Karpas-422 (cell line): ENCODE measurements around the gene PCDHA1. TPM values are rescaled to one million over a fixed set of nuclear protein-coding genes. Genes with fewer than 3 reads are reported as not detected.
"Not testable (repeated sequence)": the region's sequence is repeated elsewhere in the genome, so short reads cannot be mapped to it uniquely, and the experiment has no call there.

Experiments
- DNase-seq: peaks from one replicate; pipeline ENCODE4 v3.0.0-alpha.2; 2015
- H2AFZ ChIP-seq: fragments of 200-600 bp; sonication (generic); 2 replicates; pipeline ENCODE4 v1.6.1; 2014; ENCODE audit warnings: antibody characterized with exemption, low read length, mixed read lengths
- H3K27ac ChIP-seq: fragments of 200-600 bp; sonication (generic); 2 replicates; pipeline ENCODE4 v1.5.1; 2014; ENCODE audit warnings: mild to moderate bottlenecking, low read length, moderate library complexity
- H3K27me3 ChIP-seq: fragments of 200-600 bp; sonication (generic); 2 replicates; pipeline ENCODE4 v1.6.1; 2014; ENCODE audit warnings: low read length, mixed read lengths
- H3K36me3 ChIP-seq: fragments of 200-600 bp; sonication (generic); 2 replicates; pipeline ENCODE4 v1.6.1; 2014; ENCODE audit warnings: low read length, mixed read lengths; ENCODE audit not compliant: insufficient read depth
- H3K4me1 ChIP-seq: fragments of 200-600 bp; sonication (generic); 2 replicates; pipeline ENCODE4 v1.6.1; 2014; ENCODE audit warnings: mild to moderate bottlenecking, low read length, mixed read lengths
- H3K4me2 ChIP-seq: fragments of 200-600 bp; sonication (generic); 2 replicates; pipeline ENCODE4 v1.6.1; 2014; ENCODE audit warnings: low read length, low read depth, mild to moderate bottlenecking; ENCODE audit not compliant: poor library complexity, severe bottlenecking
- H3K4me3 ChIP-seq: fragments of 200-600 bp; sonication (generic); 2 replicates; pipeline ENCODE4 v1.5.1; 2014; ENCODE audit warnings: mild to moderate bottlenecking, antibody characterized with exemption, low read length, mixed read lengths
- H3K79me2 ChIP-seq: fragments of 200-600 bp; sonication (generic); 2 replicates; pipeline ENCODE4 v1.6.1; 2014; ENCODE audit warnings: mild to moderate bottlenecking, low read length, mixed read lengths
- H3K9ac ChIP-seq: fragments of 200-600 bp; sonication (generic); 2 replicates; pipeline ENCODE4 v1.6.0; 2014; ENCODE audit warnings: low read length
- H3K9me2 ChIP-seq: fragments of 200-600 bp; sonication (generic), shearing (Covaris generic); replicated peaks from 2 replicates; pipeline ENCODE4 v1.6.0; 2014; ENCODE audit warnings: mild to moderate bottlenecking, low read length, moderate library complexity; ENCODE audit not compliant: insufficient read depth
- H3K9me3 ChIP-seq: fragments of 300-700, 200-600 bp; sonication (generic); 2 replicates; pipeline ENCODE4 v1.6.1; 2014; ENCODE audit warnings: low read length, mixed read lengths
- H4K20me1 ChIP-seq: fragments of 200-600 bp; sonication (generic); 2 replicates; pipeline ENCODE4 v1.6.1; 2014; ENCODE audit warnings: mild to moderate bottlenecking, antibody characterized with exemption, low read length, low read depth; ENCODE audit not compliant: insufficient read depth
- total RNA-seq: library from RNA; depleted of rRNA; stranded (reverse); fragments of >200 nt; shearing (Covaris generic); gene quantifications from 2 replicates; pipeline ENCODE4 v1.2.3, GENCODE V29; 2014; ENCODE audit warnings: low replicate concordance

PCDHA1 gene
- total RNA-seq, 1 experiment from 2014 or later = not detected

GRCh38 chr5:140802381-140802780 lies 16.4 kb downstream of the PCDHA1 start:
- not testable (repeated sequence) for H3K4me3 ChIP-seq, H3K9me2 ChIP-seq, H3K4me1 ChIP-seq, H4K20me1 ChIP-seq, H3K9ac ChIP-seq, H2AFZ ChIP-seq, H3K36me3 ChIP-seq, H3K4me2 ChIP-seq, H3K79me2 ChIP-seq, H3K9me3 ChIP-seq, H3K27me3 ChIP-seq, H3K27ac ChIP-seq, DNase-seq

DNA sequence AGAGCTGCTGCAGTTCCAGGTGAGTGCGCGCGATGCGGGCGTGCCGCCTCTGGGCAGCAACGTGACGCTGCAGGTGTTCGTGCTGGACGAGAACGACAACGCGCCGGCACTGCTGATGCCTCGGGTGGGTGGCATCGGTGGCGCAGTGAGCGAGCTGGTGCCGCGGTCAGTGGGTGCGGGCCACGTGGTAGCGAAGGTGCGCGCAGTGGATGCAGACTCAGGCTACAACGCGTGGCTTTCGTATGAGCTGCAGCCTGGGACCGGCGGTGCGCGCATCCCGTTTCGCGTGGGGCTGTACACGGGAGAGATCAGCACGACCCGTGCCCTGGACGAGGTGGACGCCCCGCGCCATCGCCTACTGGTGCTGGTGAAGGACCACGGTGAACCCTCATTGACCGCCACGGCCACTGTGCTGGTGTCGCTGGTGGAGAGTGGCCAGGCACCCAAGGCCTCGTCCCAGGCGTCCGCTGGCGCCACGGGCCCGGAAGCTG lies 16.9 kb downstream of the PCDHA1 start:
- H3K79me2 ChIP-seq = no peaks in the 10 kb centered on the region
- H3K36me3 ChIP-seq = no peaks in the 10 kb centered on the region
- H3K27ac ChIP-seq = no peak overlapping the region
- H3K9ac ChIP-seq = no peak overlapping the region
- H3K4me1 ChIP-seq = no peaks in the 10 kb centered on the region
- no peak overlapping the region for H3K4me2 ChIP-seq
- no peaks in the 10 kb centered on the region for H3K9me2 ChIP-seq
- H4K20me1 ChIP-seq = no peaks in the 10 kb centered on the region
- DNase-seq = no peak
- no peak overlapping the region for H2AFZ ChIP-seq
- no peaks in the 10 kb centered on the region for H3K27me3 ChIP-seq
- H3K4me3 ChIP-seq = no peak overlapping the region
- H3K9me3 ChIP-seq = no peaks in the 10 kb centered on the region

- H3K4me3 ChIP-seq = no peak within 1 kb of the TSS
- no peak within 1 kb of the TSS for H3K4me2 ChIP-seq
- no peak for DNase-seq
- no peaks in the 10 kb centered on the region for H3K4me1 ChIP-seq
- no peaks in the 10 kb centered on the region for H3K79me2 ChIP-seq
- H3K9ac ChIP-seq = no peak within 1 kb of the TSS
- no peak within 1 kb of the TSS for H3K27ac ChIP-seq
- H3K36me3 ChIP-seq = no peaks in the 10 kb centered on the region
- no peaks in the 10 kb centered on the region for H3K9me2 ChIP-seq
- H4K20me1 ChIP-seq = no peaks in the 10 kb centered on the region
- no peaks in the 10 kb centered on the region for H3K27me3 ChIP-seq
- H3K9me3 ChIP-seq = no peaks in the 10 kb centered on the region
- H2AFZ ChIP-seq = no peak within 1 kb of the TSS
Observed at GRCh38 chr5:140806834-140807775, 21.2 kb downstream of the PCDHA1 start, which contains the start of gene PCDHA4. TSS of gene PCDHA4 (plus strand) at chr5:140807068.

DNA sequence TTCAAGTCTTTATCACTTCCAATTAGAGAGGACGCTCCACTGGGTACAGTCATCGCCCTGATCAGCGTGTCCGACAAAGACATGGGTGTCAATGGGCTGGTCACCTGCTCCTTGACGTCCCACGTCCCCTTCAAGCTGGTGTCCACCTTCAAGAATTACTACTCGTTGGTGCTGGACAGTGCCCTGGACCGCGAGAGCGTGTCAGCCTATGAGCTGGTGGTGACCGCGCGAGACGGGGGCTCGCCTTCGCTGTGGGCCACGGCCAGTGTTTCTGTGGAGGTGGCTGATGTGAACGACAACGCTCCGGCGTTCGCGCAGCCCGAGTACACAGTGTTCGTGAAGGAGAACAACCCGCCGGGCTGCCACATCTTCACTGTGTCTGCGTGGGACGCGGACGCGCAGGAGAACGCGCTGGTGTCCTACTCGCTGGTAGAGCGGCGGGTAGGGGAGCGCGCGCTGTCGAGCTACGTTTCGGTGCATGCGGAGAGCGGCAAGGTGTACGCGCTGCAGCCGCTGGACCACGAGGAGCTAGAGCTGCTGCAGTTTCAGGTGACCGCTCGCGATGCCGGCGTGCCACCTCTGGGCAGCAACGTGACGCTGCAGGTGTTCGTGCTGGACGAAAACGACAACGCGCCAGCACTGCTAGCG lies 22.4 kb downstream of the PCDHA1 start:
- H3K79me2 ChIP-seq, H3K4me1 ChIP-seq, H3K36me3 ChIP-seq, DNase-seq, H3K4me2 ChIP-seq, H3K9me3 ChIP-seq, H3K27ac ChIP-seq, H3K9me2 ChIP-seq, H2AFZ ChIP-seq, H3K4me3 ChIP-seq, H3K27me3 ChIP-seq, H4K20me1 ChIP-seq, H3K9ac ChIP-seq: not testable (repeated sequence)

DNA sequence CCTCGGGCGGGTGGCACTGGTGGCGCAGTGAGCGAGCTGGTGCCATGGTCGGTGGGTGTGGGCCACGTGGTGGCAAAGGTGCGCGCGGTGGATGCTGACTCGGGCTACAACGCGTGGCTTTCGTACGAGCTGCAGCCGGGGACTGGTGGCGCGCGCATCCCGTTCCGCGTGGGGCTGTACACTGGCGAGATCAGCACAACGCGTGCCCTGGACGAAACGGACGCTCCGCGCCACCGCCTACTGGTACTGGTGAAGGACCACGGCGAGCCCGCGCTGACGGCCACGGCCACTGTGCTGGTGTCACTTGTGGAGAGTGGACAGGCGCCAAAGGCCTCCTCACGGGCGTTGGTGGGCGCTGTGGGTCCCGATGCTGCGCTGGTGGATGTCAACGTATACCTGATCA lies 22.9 kb downstream of the PCDHA1 start:
- Histone ChIP-seq H3K9me3 (no peaks in the 10 kb centered on the region), H3K27me3 (no peaks in the 10 kb centered on the region), H3K9ac (no peak overlapping the region), H2AFZ (no peak overlapping the region), H3K79me2 (no peaks in the 10 kb centered on the region), H3K9me2 (no peaks in the 10 kb centered on the region), H3K36me3 (no peaks in the 10 kb centered on the region), H4K20me1 (no peaks in the 10 kb centered on the region), H3K4me1 (no peaks in the 10 kb centered on the region), H3K27ac (no peak overlapping the region), H3K4me2 (no peak overlapping the region), H3K4me3 (no peak overlapping the region)
- DNase-seq = no peak

- H3K36me3 ChIP-seq = no peaks in the 10 kb centered on the region
- no peak within 1 kb of the TSS for H2AFZ ChIP-seq
- no peaks in the 10 kb centered on the region for H3K79me2 ChIP-seq
- DNase-seq = no peak
- no peaks in the 10 kb centered on the region for H3K9me3 ChIP-seq
- no peaks in the 10 kb centered on the region for H4K20me1 ChIP-seq
- no peak within 1 kb of the TSS for H3K27ac ChIP-seq
- no peak within 1 kb of the TSS for H3K4me2 ChIP-seq
- H3K9ac ChIP-seq = no peak within 1 kb of the TSS
- H3K4me3 ChIP-seq = no peak within 1 kb of the TSS
- no peaks in the 10 kb centered on the region for H3K9me2 ChIP-seq
- H3K27me3 ChIP-seq = no peaks in the 10 kb centered on the region
- no peaks in the 10 kb centered on the region for H3K4me1 ChIP-seq
Observed at GRCh38 chr5:140821375-140822280, 35.7 kb downstream of the PCDHA1 start, which contains the start of gene PCDHA5. TSS of gene PCDHA5 (plus strand) at chr5:140821613.

GRCh38 chr5:140822281-140822629 lies 36.3 kb downstream of the PCDHA1 start:
- Histone ChIP-seq H3K4me1 (no peaks in the 10 kb centered on the region), H3K4me2 (no peak overlapping the region), H3K9me2 (no peaks in the 10 kb centered on the region), H4K20me1 (no peaks in the 10 kb centered on the region), H3K9me3 (no peaks in the 10 kb centered on the region), H3K27me3 (no peaks in the 10 kb centered on the region), H3K36me3 (no peaks in the 10 kb centered on the region), H3K4me3 (no peak overlapping the region), H3K79me2 (no peaks in the 10 kb centered on the region), H3K27ac (no peak overlapping the region), H2AFZ (no peak overlapping the region), H3K9ac (no peak overlapping the region)
- no peak for DNase-seq

- not testable (repeated sequence) for H3K27me3 ChIP-seq, H3K9me3 ChIP-seq, H3K9ac ChIP-seq, H2AFZ ChIP-seq, H4K20me1 ChIP-seq, H3K4me3 ChIP-seq, H3K9me2 ChIP-seq, H3K36me3 ChIP-seq, H3K4me1 ChIP-seq, H3K4me2 ChIP-seq, H3K27ac ChIP-seq, DNase-seq, H3K79me2 ChIP-seq
Observed at GRCh38 chr5:140822969-140823368, 37.0 kb downstream of the PCDHA1 start.
